NCI-H1417 (cell line): Measurements from ENCODE around the gene SAFB2.

Experiments
- DNase-seq, 3 experiments: peaks; one replicate each; lab custom pipeline; 2025; lab: John Stamatoyannopoulos, UW

Gene SAFB2

GRCh38 chr19:5542665-5543064 lies 79.9 kb downstream of the SAFB2 start:
- peak in 2 of 3 experiments; percentile 27 to 64 for DNase-seq

DNA sequence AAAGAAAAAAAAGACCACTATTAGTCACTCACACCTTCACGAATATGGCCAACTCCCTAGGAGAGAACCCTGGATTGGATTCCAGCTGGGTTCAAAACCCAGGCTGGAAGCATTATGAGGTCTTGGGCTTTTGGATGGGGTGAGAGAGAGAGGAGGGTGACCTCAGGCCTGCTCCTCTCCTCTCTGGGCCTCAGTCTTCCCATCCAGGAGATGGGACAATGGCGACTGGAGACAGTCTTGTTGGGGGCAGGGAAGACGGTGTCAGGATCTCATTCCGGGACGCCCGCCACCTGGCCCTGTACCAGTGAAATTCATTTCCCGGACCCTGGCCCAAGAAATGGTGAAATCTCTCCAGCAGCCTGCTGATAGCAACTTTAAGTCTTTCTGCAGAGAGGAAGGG lies 81.1 kb downstream of the SAFB2 start:
- DNase-seq = no peak

GRCh38 chr19:5540208-5540607 lies 82.4 kb downstream of the SAFB2 start:
- no peak for DNase-seq

DNA sequence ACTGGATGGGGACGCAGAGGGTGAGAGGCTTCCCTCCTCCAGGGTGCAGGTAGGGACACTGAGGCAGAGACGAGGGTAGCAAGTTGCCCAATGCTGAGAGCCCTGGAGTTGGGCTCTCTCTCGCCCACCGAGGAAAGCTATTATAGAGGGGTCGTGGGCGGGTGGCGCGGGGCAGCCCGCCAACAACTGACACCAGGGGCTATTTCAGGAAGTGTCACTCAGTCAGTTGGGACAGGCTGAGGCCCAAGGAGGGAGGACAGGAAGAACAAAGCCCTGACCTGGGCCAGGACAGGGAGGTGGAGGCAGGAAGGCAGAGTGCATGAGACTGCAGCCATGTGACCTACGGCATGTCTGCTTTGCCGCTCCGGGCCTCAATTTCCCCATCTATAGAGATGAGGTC lies 84.7 kb downstream of the SAFB2 start:
- DNase-seq = no peak
